ENCODE results near the gene WIPF3.

Gene WIPF3

GRCh38 chr7:29895559-29895958 is 89.3 kb downstream of the WIPF3 start:
- H3K9ac ChIP-seq (ENCODE audit: low read depth, low read length): no peak overlapping the region
- H3K4me1 ChIP-seq (ENCODE audit: insufficient read depth, low read length): no peaks in the 10 kb centered on the region
- H3K27me3 ChIP-seq (ENCODE audit: insufficient read depth, low read length): no peaks in the 10 kb centered on the region
- peaks cover 27% of the 10 kb centered on the region; the same call in 1 of the 2 replicates for H3K36me3 ChIP-seq (ENCODE audit: insufficient read depth, low read depth, low read length)
- H3K9me3 ChIP-seq (ENCODE audit: insufficient read depth, low read depth, low read length): peaks cover 5% of the 10 kb centered on the region; the same call in 1 of the 2 replicates
- no peak overlapping the region for H3K27ac ChIP-seq (ENCODE audit: low read length)
- H3K4me3 ChIP-seq (ENCODE audit: low read length): no peak overlapping the region

GRCh38 chr7:29896685-29897411 is 90.5 kb downstream of the WIPF3 start:
- Histone ChIP-seq H3K9me3 (ENCODE audit: insufficient read depth, low read depth, low read length) (peaks cover 5% of the 10 kb centered on the region; the same call in 1 of the 2 replicates), H3K9ac (ENCODE audit: low read depth, low read length) (no peak overlapping the region), H3K27ac (ENCODE audit: low read length) (no peak overlapping the region)

GRCh38 chr7:29898301-29898700 is 92.0 kb downstream of the WIPF3 start:
- Histone ChIP-seq H3K27ac (ENCODE audit: low read length) (no peak overlapping the region), H3K4me1 (ENCODE audit: insufficient read depth, low read length) (no peaks in the 10 kb centered on the region), H3K36me3 (ENCODE audit: insufficient read depth, low read depth, low read length) (peaks cover 17% of the 10 kb centered on the region; the same call in 1 of the 2 replicates), H3K4me3 (ENCODE audit: low read length) (no peak overlapping the region), H3K9ac (ENCODE audit: low read depth, low read length) (no peak overlapping the region), H3K9me3 (ENCODE audit: insufficient read depth, low read depth, low read length) (peaks cover 5% of the 10 kb centered on the region; the same call in 1 of the 2 replicates), H3K27me3 (ENCODE audit: insufficient read depth, low read length) (no peaks in the 10 kb centered on the region)

More at GRCh38 chr7:29896685-29897411, 90.5 kb downstream of the WIPF3 start:
- Histone ChIP-seq H3K4me1 (ENCODE audit: insufficient read depth, low read length) (no peaks in the 10 kb centered on the region), H3K4me3 (ENCODE audit: low read length) (no peak overlapping the region), H3K27me3 (ENCODE audit: insufficient read depth, low read length) (no peaks in the 10 kb centered on the region), H3K36me3 (ENCODE audit: insufficient read depth, low read depth, low read length) (peaks cover 24% of the 10 kb centered on the region; the same call in 1 of the 2 replicates)

- no peaks in the 10 kb centered on the region for H3K27me3 ChIP-seq (ENCODE audit: insufficient read depth, low read length)
- H3K9me3 ChIP-seq (ENCODE audit: insufficient read depth, low read depth, low read length): peaks cover 5% of the 10 kb centered on the region; the same call in 1 of the 2 replicates
- no peak overlapping the region for H3K9ac ChIP-seq (ENCODE audit: low read depth, low read length)
- H3K4me3 ChIP-seq (ENCODE audit: low read length): no peak overlapping the region
- no peak overlapping the region for H3K27ac ChIP-seq (ENCODE audit: low read length)
- peaks cover 28% of the 10 kb centered on the region for H3K36me3 ChIP-seq (ENCODE audit: insufficient read depth, low read depth, low read length)
- H3K4me1 ChIP-seq (ENCODE audit: insufficient read depth, low read length): no peaks in the 10 kb centered on the region
These were observed 94.4 kb downstream of the WIPF3 start for GRCh38 chr7:29900745-29901144.

GRCh38 chr7:29906200-29907022 is 100.1 kb downstream of the WIPF3 start:
- Histone ChIP-seq H3K4me1 (ENCODE audit: insufficient read depth, low read length) (no peaks in the 10 kb centered on the region), H3K9me3 (ENCODE audit: insufficient read depth, low read depth, low read length) (peaks cover 8% of the 10 kb centered on the region), H3K36me3 (ENCODE audit: insufficient read depth, low read depth, low read length) (peaks cover 37% of the 10 kb centered on the region), H3K27ac (ENCODE audit: low read length) (no peak overlapping the region), H3K27me3 (ENCODE audit: insufficient read depth, low read length) (no peaks in the 10 kb centered on the region), H3K9ac (ENCODE audit: low read depth, low read length) (no peak overlapping the region), H3K4me3 (ENCODE audit: low read length) (no peak overlapping the region)

- H3K4me1 ChIP-seq (ENCODE audit: insufficient read depth, low read length): no peaks in the 10 kb centered on the region
- H3K4me3 ChIP-seq (ENCODE audit: low read length): no peak overlapping the region
- no peak overlapping the region for H3K27ac ChIP-seq (ENCODE audit: low read length)
- no peaks in the 10 kb centered on the region; the same call in 1 of the 2 replicates for H3K36me3 ChIP-seq (ENCODE audit: insufficient read depth, low read depth, low read length)
- no peak overlapping the region for H3K9ac ChIP-seq (ENCODE audit: low read depth, low read length)
- no peaks in the 10 kb centered on the region for H3K27me3 ChIP-seq (ENCODE audit: insufficient read depth, low read length)
- no peaks in the 10 kb centered on the region for H3K9me3 ChIP-seq (ENCODE audit: insufficient read depth, low read depth, low read length)
These were observed 107.9 kb downstream of the WIPF3 start for GRCh38 chr7:29914180-29914579.

- H3K36me3 ChIP-seq (ENCODE audit: insufficient read depth, low read depth, low read length): peaks cover 10% of the 10 kb centered on the region
- no peak overlapping the region for H3K27ac ChIP-seq (ENCODE audit: low read length)
- H3K9me3 ChIP-seq (ENCODE audit: insufficient read depth, low read depth, low read length): no peaks in the 10 kb centered on the region
- no peak overlapping the region for H3K4me3 ChIP-seq (ENCODE audit: low read length)
- H3K9ac ChIP-seq (ENCODE audit: low read depth, low read length): no peak overlapping the region
- no peaks in the 10 kb centered on the region for H3K27me3 ChIP-seq (ENCODE audit: insufficient read depth, low read length)
- H3K4me1 ChIP-seq (ENCODE audit: insufficient read depth, low read length): no peaks in the 10 kb centered on the region
These were observed 109.3 kb downstream of the WIPF3 start for GRCh38 chr7:29915481-29916215.

- H3K9ac ChIP-seq (ENCODE audit: low read depth, low read length): no peak overlapping the region
- H3K4me1 ChIP-seq (ENCODE audit: insufficient read depth, low read length): no peaks in the 10 kb centered on the region
- no peak overlapping the region for H3K27ac ChIP-seq (ENCODE audit: low read length)
- H3K27me3 ChIP-seq (ENCODE audit: insufficient read depth, low read length): no peaks in the 10 kb centered on the region
- no peak overlapping the region for H3K4me3 ChIP-seq (ENCODE audit: low read length)
- peaks cover 10% of the 10 kb centered on the region for H3K36me3 ChIP-seq (ENCODE audit: insufficient read depth, low read depth, low read length)
- H3K9me3 ChIP-seq (ENCODE audit: insufficient read depth, low read depth, low read length): no peaks in the 10 kb centered on the region
These were observed 111.3 kb downstream of the WIPF3 start for GRCh38 chr7:29917641-29918040.

- Histone ChIP-seq H3K36me3 (ENCODE audit: insufficient read depth, low read depth, low read length) (peaks cover 21% of the 10 kb centered on the region), H3K4me3 (ENCODE audit: low read length) (no peak overlapping the region), H3K27ac (ENCODE audit: low read length) (no peak overlapping the region), H3K9me3 (ENCODE audit: insufficient read depth, low read depth, low read length) (no peaks in the 10 kb centered on the region), H3K27me3 (ENCODE audit: insufficient read depth, low read length) (no peaks in the 10 kb centered on the region), H3K9ac (ENCODE audit: low read depth, low read length) (no peak overlapping the region), H3K4me1 (ENCODE audit: insufficient read depth, low read length) (no peaks in the 10 kb centered on the region)
These were observed 112.5 kb downstream of the WIPF3 start for GRCh38 chr7:29918850-29919249.

- Histone ChIP-seq H3K9me3 (ENCODE audit: insufficient read depth, low read depth, low read length) (no peaks in the 10 kb centered on the region), H3K27me3 (ENCODE audit: insufficient read depth, low read length) (no peaks in the 10 kb centered on the region), H3K36me3 (ENCODE audit: insufficient read depth, low read depth, low read length) (peaks cover 22% of the 10 kb centered on the region), H3K27ac (ENCODE audit: low read length) (no peak overlapping the region), H3K4me1 (ENCODE audit: insufficient read depth, low read length) (no peaks in the 10 kb centered on the region), H3K9ac (ENCODE audit: low read depth, low read length) (no peak overlapping the region), H3K4me3 (ENCODE audit: low read length) (no peak overlapping the region)
These were observed 113.5 kb downstream of the WIPF3 start for GRCh38 chr7:29919790-29920189.

GRCh38 chr7:29920491-29920890 is 114.2 kb downstream of the WIPF3 start:
- Histone ChIP-seq H3K27me3 (ENCODE audit: insufficient read depth, low read length) (no peaks in the 10 kb centered on the region), H3K9ac (ENCODE audit: low read depth, low read length) (no peak overlapping the region), H3K36me3 (ENCODE audit: insufficient read depth, low read depth, low read length) (peaks cover 22% of the 10 kb centered on the region), H3K27ac (ENCODE audit: low read length) (no peak overlapping the region), H3K4me1 (ENCODE audit: insufficient read depth, low read length) (no peaks in the 10 kb centered on the region), H3K4me3 (ENCODE audit: low read length) (no peak overlapping the region), H3K9me3 (ENCODE audit: insufficient read depth, low read depth, low read length) (no peaks in the 10 kb centered on the region)

All from iPS-20b (cell line).